ENCODE results near the gene GMDS. TPM values are rescaled to one million over a fixed set of nuclear protein-coding genes. Genes with fewer than 3 reads are reported as not detected.

The GMDS gene
- total and polyA plus RNA-seq, 2 donors (not counting 1 experiment from before 2014, with no cell fraction given) = 12.7 to 34.5 TPM

- no peak overlapping the region for H3K27ac ChIP-seq (ENCODE audit: insufficient read depth, low read length)
- H3K4me1 ChIP-seq (ENCODE audit: control insufficient read depth, extremely low read depth, insufficient read depth, low read length) = no peaks in the 10 kb centered on the region
- H3K36me3 ChIP-seq (ENCODE audit: control insufficient read depth, insufficient read depth, low read length) = no peaks in the 10 kb centered on the region
- H3K4me3 ChIP-seq (replicated peaks in 1 of 4; ENCODE audit: control extremely low read depth in 1 of 4, insufficient read depth in 1 of 4, low read depth in 3 of 4, low read length in 4 of 4) = no peak overlapping the region
- no peaks in the 10 kb centered on the region for H4K20me1 ChIP-seq (ENCODE audit: control insufficient read depth, extremely low read depth, insufficient read depth, low read length)
- TF ChIP-seq, protein P1, sequence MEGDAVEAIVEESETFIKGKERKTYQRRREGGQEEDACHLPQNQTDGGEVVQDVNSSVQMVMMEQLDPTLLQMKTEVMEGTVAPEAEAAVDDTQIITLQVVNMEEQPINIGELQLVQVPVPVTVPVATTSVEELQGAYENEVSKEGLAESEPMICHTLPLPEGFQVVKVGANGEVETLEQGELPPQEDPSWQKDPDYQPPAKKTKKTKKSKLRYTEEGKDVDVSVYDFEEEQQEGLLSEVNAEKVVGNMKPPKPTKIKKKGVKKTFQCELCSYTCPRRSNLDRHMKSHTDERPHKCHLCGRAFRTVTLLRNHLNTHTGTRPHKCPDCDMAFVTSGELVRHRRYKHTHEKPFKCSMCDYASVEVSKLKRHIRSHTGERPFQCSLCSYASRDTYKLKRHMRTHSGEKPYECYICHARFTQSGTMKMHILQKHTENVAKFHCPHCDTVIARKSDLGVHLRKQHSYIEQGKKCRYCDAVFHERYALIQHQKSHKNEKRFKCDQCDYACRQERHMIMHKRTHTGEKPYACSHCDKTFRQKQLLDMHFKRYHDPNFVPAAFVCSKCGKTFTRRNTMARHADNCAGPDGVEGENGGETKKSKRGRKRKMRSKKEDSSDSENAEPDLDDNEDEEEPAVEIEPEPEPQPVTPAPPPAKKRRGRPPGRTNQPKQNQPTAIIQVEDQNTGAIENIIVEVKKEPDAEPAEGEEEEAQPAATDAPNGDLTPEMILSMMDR (conservative IDR thresholded peaks at IDR 0.05 in 1 of 2, IDR thresholded peaks at IDR 0.05 in 1 of 2; ENCODE audit: low read depth in 1 of 2, low read length in 2 of 2) = no peak
- TF ChIP-seq EZH2 (IDR thresholded peaks at IDR 0.05; ENCODE audit: low read length, missing control alignments) = no peak
- no peak overlapping the region for H3K9ac ChIP-seq (ENCODE audit: insufficient read depth, low read length)
- H3K4me2 ChIP-seq (ENCODE audit: extremely low read depth, insufficient read depth, low read length) = no peak overlapping the region
- no peak for DNase-seq (ENCODE audit: low read depth in 2 of 2)
- no peaks in the 10 kb centered on the region for H3K9me3 ChIP-seq (ENCODE audit: control insufficient read depth, insufficient read depth, low read depth, low read length)
- no peak overlapping the region for H2AFZ ChIP-seq (ENCODE audit: low read length)
- H3K27me3 ChIP-seq (ENCODE audit: control insufficient read depth, insufficient read depth, low read length) = no peaks in the 10 kb centered on the region
- H3K79me2 ChIP-seq (ENCODE audit: control insufficient read depth, insufficient read depth, low read length) = no peaks in the 10 kb centered on the region
These were observed 588.2 kb downstream of the GMDS start for GRCh38 chr6:1657116-1657770.

- no peak overlapping the region for H3K9ac ChIP-seq (ENCODE audit: insufficient read depth, low read length)
- DNase-seq (ENCODE audit: low read depth in 2 of 2) = no peak
- no peaks in the 10 kb centered on the region for H3K9me3 ChIP-seq (ENCODE audit: control insufficient read depth, insufficient read depth, low read depth, low read length)
- no peak overlapping the region for H3K4me3 ChIP-seq (replicated peaks in 1 of 4; ENCODE audit: control extremely low read depth in 1 of 4, insufficient read depth in 1 of 4, low read depth in 3 of 4, low read length in 4 of 4)
- H3K4me1 ChIP-seq (ENCODE audit: control insufficient read depth, extremely low read depth, insufficient read depth, low read length) = no peaks in the 10 kb centered on the region
- H3K4me2 ChIP-seq (ENCODE audit: extremely low read depth, insufficient read depth, low read length) = no peak overlapping the region
- H2AFZ ChIP-seq (ENCODE audit: low read length) = no peak overlapping the region
- H4K20me1 ChIP-seq (ENCODE audit: control insufficient read depth, extremely low read depth, insufficient read depth, low read length) = no peaks in the 10 kb centered on the region
- H3K79me2 ChIP-seq (ENCODE audit: control insufficient read depth, insufficient read depth, low read length) = no peaks in the 10 kb centered on the region
- no peaks in the 10 kb centered on the region for H3K27me3 ChIP-seq (ENCODE audit: control insufficient read depth, insufficient read depth, low read length)
- TF ChIP-seq, protein P1 (conservative IDR thresholded peaks at IDR 0.05 in 1 of 2, IDR thresholded peaks at IDR 0.05 in 1 of 2; ENCODE audit: low read depth in 1 of 2, low read length in 2 of 2) = no peak
- no peak for TF ChIP-seq EZH2 (IDR thresholded peaks at IDR 0.05; ENCODE audit: low read length, missing control alignments)
- H3K36me3 ChIP-seq (ENCODE audit: control insufficient read depth, insufficient read depth, low read length) = no peaks in the 10 kb centered on the region
- H3K27ac ChIP-seq (ENCODE audit: insufficient read depth, low read length) = no peak overlapping the region
These were observed 591.4 kb downstream of the GMDS start for GRCh38 chr6:1654054-1654453.

GRCh38 chr6:1652842-1653241 lies 592.6 kb downstream of the GMDS start:
- H2AFZ ChIP-seq (ENCODE audit: low read length) = no peak overlapping the region
- no peak for DNase-seq (ENCODE audit: low read depth in 2 of 2)
- no peak overlapping the region for H3K27ac ChIP-seq (ENCODE audit: insufficient read depth, low read length)
- no peak overlapping the region for H3K4me3 ChIP-seq (replicated peaks in 1 of 4; ENCODE audit: control extremely low read depth in 1 of 4, insufficient read depth in 1 of 4, low read depth in 3 of 4, low read length in 4 of 4)
- H3K9me3 ChIP-seq (ENCODE audit: control insufficient read depth, insufficient read depth, low read depth, low read length) = no peaks in the 10 kb centered on the region
- H3K27me3 ChIP-seq (ENCODE audit: control insufficient read depth, insufficient read depth, low read length) = no peaks in the 10 kb centered on the region
- H3K4me1 ChIP-seq (ENCODE audit: control insufficient read depth, extremely low read depth, insufficient read depth, low read length) = no peaks in the 10 kb centered on the region
- H3K36me3 ChIP-seq (ENCODE audit: control insufficient read depth, insufficient read depth, low read length) = no peaks in the 10 kb centered on the region
- TF ChIP-seq, protein P1 (conservative IDR thresholded peaks at IDR 0.05 in 1 of 2, IDR thresholded peaks at IDR 0.05 in 1 of 2; ENCODE audit: low read depth in 1 of 2, low read length in 2 of 2) = no peak
- no peak for TF ChIP-seq EZH2 (IDR thresholded peaks at IDR 0.05; ENCODE audit: low read length, missing control alignments)
- H3K79me2 ChIP-seq (ENCODE audit: control insufficient read depth, insufficient read depth, low read length) = no peaks in the 10 kb centered on the region
- no peak overlapping the region for H3K9ac ChIP-seq (ENCODE audit: insufficient read depth, low read length)
- H3K4me2 ChIP-seq (ENCODE audit: extremely low read depth, insufficient read depth, low read length) = no peak overlapping the region
- no peaks in the 10 kb centered on the region for H4K20me1 ChIP-seq (ENCODE audit: control insufficient read depth, extremely low read depth, insufficient read depth, low read length)

All from fibroblast of lung (primary cell).